Activated naive CD4-positive, alpha-beta T cell treated with anti-CD3 and anti-CD28 coated beads, Interleukin-2, amount 10 ng/mL, durations not matched to agents 7 days and 5 days (primary cell): ENCODE data around the gene EFCC1.

Experiments used
- CTCF ChIA-PET: fragments of 350-600 bp; sonication (Branson Sonifier 250); formaldehyde crosslinking; loops from one replicate; lab custom pipeline; 2021; ENCODE audit warnings: antibody characterized with exemption; lab: Charles Lee
- DNase-seq: peaks from one replicate; pipeline ENCODE4 v3.0.0-alpha.2; 2020
- H3K27ac Mint-ChIP-seq: one replicate; pipeline ENCODE4 v1.8.0; 2021; ENCODE audit warnings: mild to moderate bottlenecking, moderate library complexity, mixed read lengths
- H3K27me3 Mint-ChIP-seq: one replicate; pipeline ENCODE4 v1.8.0; 2021; ENCODE audit warnings: mild to moderate bottlenecking, mixed read lengths
- H3K36me3 Mint-ChIP-seq: one replicate; pipeline ENCODE4 v1.8.0; 2021; ENCODE audit warnings: mixed read lengths
- H3K4me1 Mint-ChIP-seq: one replicate; pipeline ENCODE4 v1.8.0; 2021; ENCODE audit warnings: mixed read lengths
- H3K4me3 Mint-ChIP-seq: one replicate; pipeline ENCODE4 v1.8.0; 2021; ENCODE audit warnings: mild to moderate bottlenecking, moderate library complexity, mixed read lengths
- H3K9me3 Mint-ChIP-seq: one replicate; pipeline ENCODE4 v1.8.0; 2021; ENCODE audit warnings: mixed read lengths

Gene EFCC1

GRCh38 chr3:129050556-129051295 is 49.6 kb downstream of the EFCC1 start:
- CTCF ChIA-PET: interaction anchor here (0.6 to 6.0 kb wide), 8 partner anchors 52 to 195 kb away, joined by 3 to 78 read pairs (median 4); partner anchors contain the start of gene RAB43
- peaks cover 9% of the 10 kb centered on the region for H3K4me1 Mint-ChIP-seq
- H3K9me3 Mint-ChIP-seq: peaks cover 7% of the 10 kb centered on the region
- peaks cover 5% of the 10 kb centered on the region for H3K36me3 Mint-ChIP-seq
- H3K27ac Mint-ChIP-seq: no peak overlapping the region
- no peak overlapping the region for H3K4me3 Mint-ChIP-seq
- H3K27me3 Mint-ChIP-seq: peaks cover 25% of the 10 kb centered on the region
- DNase-seq: no peak

GRCh38 chr3:129051871-129052340 is 50.8 kb downstream of the EFCC1 start:
- no peak overlapping the region for H3K4me3 Mint-ChIP-seq
- peaks cover 5% of the 10 kb centered on the region for H3K36me3 Mint-ChIP-seq
- H3K27me3 Mint-ChIP-seq: peaks cover 22% of the 10 kb centered on the region
- no peak overlapping the region for H3K27ac Mint-ChIP-seq
- peaks cover 9% of the 10 kb centered on the region for H3K4me1 Mint-ChIP-seq
- peaks cover 7% of the 10 kb centered on the region for H3K9me3 Mint-ChIP-seq
- no peak for DNase-seq
- CTCF ChIA-PET: interaction anchor here (0.6 to 6.0 kb wide), 21 partner anchors 9 to 198 kb away, joined by 3 to 78 read pairs (median 7); partner anchors contain the start of genes COPG1, GP9 and RAB43

GRCh38 chr3:129052675-129053074 is 51.6 kb downstream of the EFCC1 start:
- no peak for DNase-seq
- CTCF ChIA-PET: interaction anchor here (0.8 to 6.0 kb wide), 31 partner anchors 8 to 202 kb away, joined by 3 to 78 read pairs (median 6); partner anchors contain the start of genes COPG1, GP9 and RAB43
- H3K4me3 Mint-ChIP-seq: no peak overlapping the region

DNA sequence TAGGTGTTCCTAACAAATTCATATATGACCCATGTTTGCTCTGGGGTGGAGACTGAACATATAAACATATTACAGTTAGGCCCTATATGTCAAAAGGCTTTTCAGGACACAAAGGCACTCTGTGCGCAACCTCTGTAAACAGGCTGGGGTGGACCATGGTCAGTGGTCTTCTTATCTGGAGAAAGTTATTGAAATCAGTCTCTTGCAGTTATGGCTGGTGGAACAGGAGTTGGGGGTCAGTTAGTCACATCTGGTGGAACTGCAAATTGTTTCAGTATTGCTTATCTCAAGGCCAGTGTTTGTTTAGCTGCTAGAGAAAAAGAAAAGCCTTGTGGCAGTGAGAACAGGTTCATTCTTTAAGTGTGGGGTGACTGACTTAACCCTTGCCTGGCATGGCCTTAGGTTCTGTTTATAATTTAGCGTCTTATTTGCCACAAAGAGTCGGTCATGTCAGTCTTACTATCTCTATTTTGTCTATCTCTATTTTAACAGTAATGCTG is 53.6 kb downstream of the EFCC1 start:
- CTCF ChIA-PET: interaction anchor here (1.2 to 6.0 kb wide), 9 partner anchors 11 to 191 kb away, joined by 3 to 78 read pairs (median 18); partner anchors contain the start of gene RAB43
- no peak overlapping the region for H3K27ac Mint-ChIP-seq
- H3K36me3 Mint-ChIP-seq: no peaks in the 10 kb centered on the region
- no peaks in the 10 kb centered on the region for H3K9me3 Mint-ChIP-seq
- H3K4me1 Mint-ChIP-seq: peaks cover 10% of the 10 kb centered on the region
- DNase-seq: no peak
- peaks cover 23% of the 10 kb centered on the region for H3K27me3 Mint-ChIP-seq
- no peak overlapping the region for H3K4me3 Mint-ChIP-seq

More at GRCh38 chr3:129052675-129053074, 51.6 kb downstream of the EFCC1 start:
- Mint-ChIP-seq H3K27ac (no peak overlapping the region), H3K4me1 (peaks cover 10% of the 10 kb centered on the region), H3K36me3 (peaks cover 5% of the 10 kb centered on the region), H3K27me3 (peaks cover 24% of the 10 kb centered on the region), H3K9me3 (peaks cover 7% of the 10 kb centered on the region)

GRCh38 chr3:129056451-129057173 is 55.5 kb downstream of the EFCC1 start:
- Mint-ChIP-seq H3K27me3 (peaks cover 31% of the 10 kb centered on the region), H3K36me3 (no peaks in the 10 kb centered on the region), H3K9me3 (no peaks in the 10 kb centered on the region), H3K4me1 (peaks cover 10% of the 10 kb centered on the region), H3K27ac (no peak overlapping the region), H3K4me3 (no peak overlapping the region)
- CTCF ChIA-PET: interaction anchor here (0.8 to 1.7 kb wide), 4 partner anchors 9 to 105 kb away, joined by 3 to 6 read pairs (median 3); no protein-coding TSS in a partner anchor
- DNase-seq: no peak

- DNase-seq: no peak
- Mint-ChIP-seq H3K4me1 (peaks cover 10% of the 10 kb centered on the region), H3K4me3 (no peak overlapping the region), H3K9me3 (no peaks in the 10 kb centered on the region), H3K36me3 (no peaks in the 10 kb centered on the region), H3K27me3 (peaks cover 31% of the 10 kb centered on the region), H3K27ac (no peak overlapping the region)
- CTCF ChIA-PET: interaction anchor here (0.6 to 1.7 kb wide), 4 partner anchors 12 to 104 kb away, joined by 3 to 6 read pairs (median 3); no protein-coding TSS in a partner anchor
Observed at GRCh38 chr3:129057249-129057648, 56.1 kb downstream of the EFCC1 start.

- no peaks in the 10 kb centered on the region for H3K9me3 Mint-ChIP-seq
- H3K27me3 Mint-ChIP-seq: peaks cover 31% of the 10 kb centered on the region
- no peak for DNase-seq
- H3K4me1 Mint-ChIP-seq: peaks cover 6% of the 10 kb centered on the region
- no peak overlapping the region for H3K4me3 Mint-ChIP-seq
- CTCF ChIA-PET: no interaction called here
- H3K27ac Mint-ChIP-seq: no peak overlapping the region
- no peaks in the 10 kb centered on the region for H3K36me3 Mint-ChIP-seq
Observed at GRCh38 chr3:129058441-129059200, 57.5 kb downstream of the EFCC1 start.

DNA sequence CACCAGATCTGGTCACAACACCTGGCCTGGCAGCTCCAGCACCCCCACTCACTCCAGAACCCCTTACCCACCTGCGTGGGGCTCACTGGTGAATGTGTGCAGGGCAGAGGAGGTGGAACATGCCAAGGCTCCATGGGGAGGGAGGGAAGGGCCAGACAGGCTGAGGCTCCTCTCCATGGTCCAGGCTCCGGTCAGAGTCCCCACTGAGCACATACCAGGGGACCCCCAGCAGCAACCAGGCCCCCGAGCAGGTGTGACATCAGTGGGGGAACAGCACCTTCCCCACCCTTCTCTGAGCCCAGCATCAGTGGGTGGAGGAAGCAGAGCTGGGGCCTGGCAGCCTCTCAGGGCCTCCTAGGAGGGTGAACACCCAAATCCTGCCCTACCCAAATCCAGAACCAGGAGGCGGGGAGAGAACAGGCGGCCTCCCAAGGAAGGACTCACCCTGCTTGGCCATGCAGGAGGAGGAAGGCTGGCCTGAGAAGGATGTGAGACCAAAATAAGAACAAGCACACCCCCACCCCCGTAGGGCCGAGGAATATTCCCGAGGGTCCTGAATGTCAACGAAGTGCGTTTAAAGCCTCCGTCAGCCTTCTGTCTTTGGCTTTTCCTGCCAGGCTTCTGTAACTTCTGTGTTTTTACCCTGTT is 58.3 kb downstream of the EFCC1 start:
- CTCF ChIA-PET: interaction anchor here (1.3 kb wide), 1 partner anchor 9 kb away, joined by 4 read pairs; no protein-coding TSS in a partner anchor
- H3K27ac Mint-ChIP-seq: no peak overlapping the region

DNA sequence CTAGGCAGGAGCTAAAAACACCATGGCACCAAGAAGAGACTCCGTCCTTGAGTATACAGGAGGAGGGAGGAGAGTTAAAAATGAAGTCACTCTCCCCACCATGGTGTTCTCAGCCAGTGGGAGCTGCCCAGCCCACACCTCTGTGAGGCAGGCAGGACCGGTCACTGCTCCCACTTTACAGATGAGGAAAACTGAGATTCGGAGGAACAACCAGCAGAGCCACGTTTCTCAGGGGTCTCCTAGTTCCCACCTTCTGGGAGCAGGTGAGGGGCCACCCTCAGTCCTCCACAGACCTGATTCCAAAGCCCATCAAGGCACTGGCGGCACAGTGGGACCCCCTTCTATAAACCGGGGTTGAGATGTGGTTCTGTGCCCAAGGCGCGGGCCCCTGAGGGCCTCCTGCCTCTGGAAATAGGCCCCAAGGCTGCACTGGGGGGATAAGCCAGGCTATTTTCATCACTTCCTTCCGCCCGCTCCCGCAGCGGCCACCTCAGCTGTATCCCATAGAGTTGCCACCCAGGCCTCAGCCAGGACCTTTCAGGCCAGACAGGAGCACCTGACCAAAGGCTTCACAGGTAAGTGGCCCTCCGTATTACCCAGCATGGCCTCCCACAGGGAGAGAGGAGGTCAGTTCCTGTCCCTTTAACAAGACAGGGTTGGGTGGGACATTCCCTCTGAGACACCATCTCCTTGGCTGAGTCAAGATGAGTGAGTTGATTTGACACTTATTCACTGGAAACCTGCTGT is 59.3 kb downstream of the EFCC1 start, which contains the start of gene GP9:
Gene GP9 (plus strand): TSS at position 504 of the 747 bp plus-strand sequence. CDS start 961 bp downstream, outside the sequence.
- Mint-ChIP-seq H3K9me3 (no peaks in the 10 kb centered on the region), H3K36me3 (no peaks in the 10 kb centered on the region), H3K27ac (no peak within 1 kb of the TSS), H3K4me3 (no peak within 1 kb of the TSS), H3K4me1 (peaks cover 2% of the 10 kb centered on the region), H3K27me3 (peaks cover 31% of the 10 kb centered on the region)
- CTCF ChIA-PET: interaction anchor here (1.0 to 1.3 kb wide), 2 partner anchors 8 kb away, joined by 3 to 4 read pairs; no protein-coding TSS in a partner anchor
- no peak for DNase-seq

More for the DNA sequence above, 58.3 kb downstream of the EFCC1 start:
- H3K9me3 Mint-ChIP-seq: no peaks in the 10 kb centered on the region
- no peak for DNase-seq
- H3K4me1 Mint-ChIP-seq: peaks cover 2% of the 10 kb centered on the region
- peaks cover 31% of the 10 kb centered on the region for H3K27me3 Mint-ChIP-seq
- H3K4me3 Mint-ChIP-seq: no peak overlapping the region
- no peaks in the 10 kb centered on the region for H3K36me3 Mint-ChIP-seq

DNA sequence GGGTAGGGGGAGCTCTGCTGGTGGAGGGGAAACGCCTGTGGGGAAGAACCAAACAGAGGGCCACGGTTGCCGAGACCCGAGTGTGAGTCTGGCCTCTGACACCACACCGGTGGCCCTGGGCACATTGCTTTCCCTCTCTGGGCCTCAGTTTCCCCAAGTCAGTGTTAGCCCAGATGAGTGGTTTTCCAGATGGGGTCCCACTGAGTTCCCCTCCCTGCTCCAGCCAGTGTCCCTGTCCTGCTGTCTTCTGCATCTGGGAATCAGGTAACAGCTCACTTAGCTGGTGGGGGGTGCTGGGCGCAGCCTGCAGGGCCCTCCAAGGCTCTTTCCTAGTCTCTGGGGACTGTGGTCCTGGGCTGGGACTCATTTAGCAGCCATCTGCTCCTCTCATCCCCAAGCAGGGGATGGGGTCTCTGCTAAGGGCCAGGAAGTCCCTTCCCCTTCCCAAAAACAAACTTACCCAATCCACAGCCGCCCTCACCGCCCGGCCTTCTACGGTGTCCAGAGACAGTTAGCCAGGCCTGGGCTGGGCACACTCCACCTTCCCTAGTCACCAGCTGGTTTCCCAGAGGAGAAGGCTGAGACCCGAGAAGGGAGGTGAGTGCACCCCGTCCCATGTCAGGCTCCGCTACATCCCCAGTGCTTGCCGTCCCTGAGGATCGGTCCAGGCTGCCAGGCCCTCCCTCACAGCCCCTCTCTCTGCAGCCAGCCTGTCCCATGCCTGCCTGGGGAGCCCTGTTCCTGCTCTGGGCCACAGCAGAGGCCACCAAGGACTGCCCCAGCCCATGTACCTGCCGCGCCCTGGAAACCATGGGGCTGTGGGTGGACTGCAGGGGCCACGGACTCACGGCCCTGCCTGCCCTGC is 60.2 kb downstream of the EFCC1 start:
- peaks cover 27% of the 10 kb centered on the region for H3K27me3 Mint-ChIP-seq
- no peaks in the 10 kb centered on the region for H3K36me3 Mint-ChIP-seq
- peaks cover 2% of the 10 kb centered on the region for H3K4me1 Mint-ChIP-seq
- H3K9me3 Mint-ChIP-seq: no peaks in the 10 kb centered on the region
- no peak for DNase-seq
- CTCF ChIA-PET: interaction anchor here (1.0 kb wide), 1 partner anchor 9 kb away, joined by 3 read pairs; no protein-coding TSS in a partner anchor
- H3K4me3 Mint-ChIP-seq: no peak overlapping the region
- H3K27ac Mint-ChIP-seq: no peak overlapping the region

GRCh38 chr3:129061888-129062834 is 61.1 kb downstream of the EFCC1 start:
- CTCF ChIA-PET: interaction anchor here (1.6 kb wide), 1 partner anchor 9 kb away, joined by 5 read pairs; no protein-coding TSS in a partner anchor
- no peak for DNase-seq
- Mint-ChIP-seq H3K4me1 (peaks cover 2% of the 10 kb centered on the region), H3K27me3 (peaks cover 19% of the 10 kb centered on the region), H3K36me3 (no peaks in the 10 kb centered on the region), H3K4me3 (no peak overlapping the region), H3K9me3 (no peaks in the 10 kb centered on the region), H3K27ac (no peak overlapping the region)
